ENCODE measurements around the gene AFF1. TPM values are rescaled to one million over a fixed set of nuclear protein-coding genes. Genes with fewer than 3 reads are reported as not detected.
A peak's percentile ranks its signal among the peaks of the same experiment; 100 is the strongest.
"Not testable (repeated sequence)": the region's sequence is repeated elsewhere in the genome, so short reads cannot be mapped to it uniquely, and the experiment has no call there.

AFF1 gene
- total RNA-seq, 1 donor from 2014 or later, result 90.6 TPM

DNA sequence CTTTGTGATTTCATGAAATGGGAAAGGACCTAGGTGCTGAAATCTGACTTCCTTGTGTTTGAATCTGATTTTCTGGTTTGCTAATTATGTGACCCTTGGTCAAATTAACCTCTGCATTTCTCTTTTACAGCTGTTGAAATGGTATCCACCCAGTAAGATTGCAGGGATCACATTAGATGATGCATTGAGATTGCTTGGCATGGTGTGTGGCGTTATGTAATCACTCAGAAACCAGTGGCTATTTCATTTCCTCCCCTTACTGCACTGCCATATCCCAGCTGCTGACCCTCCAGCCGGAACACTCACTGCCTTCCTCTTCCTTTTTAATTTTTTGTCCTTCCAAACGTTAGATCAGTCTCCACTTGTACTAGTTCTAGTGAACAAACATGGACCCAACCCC is 206.6 kb downstream of the AFF1 start:
- peak; percentile 69 to 71 for ATAC-seq
- intact Hi-C loops (cut with DNase I), result no loop called here
- peaks cover 59% of the 10 kb centered on the region for H3K36me3 ChIP-seq

DNA sequence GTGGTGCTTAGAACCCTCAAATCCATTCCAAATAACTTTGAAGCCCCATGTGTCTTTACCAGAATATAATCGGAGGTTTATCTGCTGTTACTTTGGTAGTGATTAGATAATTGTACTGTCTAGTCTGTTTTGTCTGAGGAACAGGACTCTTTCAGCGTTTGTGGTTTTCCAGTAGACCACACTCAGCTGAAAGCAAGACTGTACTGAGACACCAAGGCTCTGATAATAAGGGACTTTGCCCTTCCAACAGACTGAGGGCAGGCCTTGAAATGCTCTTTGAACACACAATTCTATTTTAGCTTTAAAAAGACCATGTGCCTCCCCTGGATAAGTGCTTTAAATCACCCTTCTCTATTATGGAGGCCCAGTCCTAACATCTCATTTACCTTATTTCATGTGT is 209.5 kb downstream of the AFF1 start:
- no peak overlapping the region for H3K4me3 ChIP-seq
- H3K36me3 ChIP-seq, result peaks cover 32% of the 10 kb centered on the region
- no peak overlapping the region for H3K27ac ChIP-seq
- intact Hi-C loops (cut with DNase I), result no loop called here
- TF ChIP-seq, protein P1, sequence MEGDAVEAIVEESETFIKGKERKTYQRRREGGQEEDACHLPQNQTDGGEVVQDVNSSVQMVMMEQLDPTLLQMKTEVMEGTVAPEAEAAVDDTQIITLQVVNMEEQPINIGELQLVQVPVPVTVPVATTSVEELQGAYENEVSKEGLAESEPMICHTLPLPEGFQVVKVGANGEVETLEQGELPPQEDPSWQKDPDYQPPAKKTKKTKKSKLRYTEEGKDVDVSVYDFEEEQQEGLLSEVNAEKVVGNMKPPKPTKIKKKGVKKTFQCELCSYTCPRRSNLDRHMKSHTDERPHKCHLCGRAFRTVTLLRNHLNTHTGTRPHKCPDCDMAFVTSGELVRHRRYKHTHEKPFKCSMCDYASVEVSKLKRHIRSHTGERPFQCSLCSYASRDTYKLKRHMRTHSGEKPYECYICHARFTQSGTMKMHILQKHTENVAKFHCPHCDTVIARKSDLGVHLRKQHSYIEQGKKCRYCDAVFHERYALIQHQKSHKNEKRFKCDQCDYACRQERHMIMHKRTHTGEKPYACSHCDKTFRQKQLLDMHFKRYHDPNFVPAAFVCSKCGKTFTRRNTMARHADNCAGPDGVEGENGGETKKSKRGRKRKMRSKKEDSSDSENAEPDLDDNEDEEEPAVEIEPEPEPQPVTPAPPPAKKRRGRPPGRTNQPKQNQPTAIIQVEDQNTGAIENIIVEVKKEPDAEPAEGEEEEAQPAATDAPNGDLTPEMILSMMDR (IDR thresholded peaks at IDR 0.05), result no peak
- H3K4me1 ChIP-seq, result no peaks in the 10 kb centered on the region
- no peaks in the 10 kb centered on the region for H3K27me3 ChIP-seq (ENCODE audit: low read depth)
- no peaks in the 10 kb centered on the region for H3K9me3 ChIP-seq
- ATAC-seq (peak in 1 of 2 donors; percentile 37), DNase-seq (no peak)

More for the DNA sequence above, 206.6 kb downstream of the AFF1 start:
- no peaks in the 10 kb centered on the region for H3K9me3 ChIP-seq
- H3K4me3 ChIP-seq, result no peak overlapping the region
- H3K27ac ChIP-seq, result no peak overlapping the region
- TF ChIP-seq, protein P1 (IDR thresholded peaks at IDR 0.05), result no peak
- H3K27me3 ChIP-seq (ENCODE audit: low read depth), result no peaks in the 10 kb centered on the region
- no peak for DNase-seq
- no peaks in the 10 kb centered on the region for H3K4me1 ChIP-seq

DNA sequence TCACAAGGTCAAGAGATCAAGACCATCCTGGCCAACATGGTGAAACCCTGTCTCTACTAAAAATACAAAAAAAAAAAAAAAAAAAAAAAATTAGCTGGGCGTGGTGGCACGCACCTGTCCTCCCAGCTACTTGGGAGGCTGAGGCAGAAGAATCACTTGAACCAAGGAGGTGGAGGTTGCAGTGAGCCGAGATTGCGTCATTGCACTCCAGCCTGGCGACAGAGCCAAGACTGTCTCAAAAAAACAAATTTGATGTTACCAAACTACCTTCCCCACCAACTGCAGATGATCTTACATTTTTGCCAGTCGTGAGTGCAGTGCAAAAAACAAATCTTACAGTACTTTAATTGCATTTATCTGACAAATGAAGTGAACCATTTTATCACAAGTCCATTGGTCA is 211.1 kb downstream of the AFF1 start:
- intact Hi-C loops (cut with DNase I), result not testable (repeated sequence)

DNA sequence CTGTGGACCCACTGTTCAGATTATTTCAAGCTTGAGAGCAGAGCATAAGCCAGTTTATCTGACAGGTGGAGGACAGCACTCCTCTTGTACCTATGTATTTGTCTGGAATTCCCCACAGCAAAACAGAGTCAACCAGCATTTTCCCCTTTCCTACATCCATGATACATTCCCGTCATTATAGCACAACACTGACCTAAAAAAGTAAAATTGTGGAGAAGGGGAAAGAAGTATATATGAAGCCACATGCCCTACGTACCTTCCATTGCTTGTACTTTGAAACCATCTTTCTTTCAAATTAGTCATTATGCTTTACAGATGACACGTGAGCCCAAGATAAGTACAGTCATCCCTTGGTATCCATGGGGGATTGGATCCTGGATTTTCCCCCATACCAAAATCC is 212.3 kb downstream of the AFF1 start:
- Histone ChIP-seq H3K36me3 (peaks cover 19% of the 10 kb centered on the region), H3K27ac (no peak overlapping the region), H3K4me3 (no peak overlapping the region), H3K4me1 (no peaks in the 10 kb centered on the region), H3K27me3 (ENCODE audit: low read depth) (no peaks in the 10 kb centered on the region), H3K9me3 (no peaks in the 10 kb centered on the region)
- intact Hi-C loops (cut with DNase I), result no loop called here
- ATAC-seq (no peak), DNase-seq (no peak)
- TF ChIP-seq, protein P1 (IDR thresholded peaks at IDR 0.05), result no peak

More for the DNA sequence above, 211.1 kb downstream of the AFF1 start:
- DNase-seq; H3K27me3 ChIP-seq (ENCODE audit: low read depth); H3K9me3 ChIP-seq; H3K27ac ChIP-seq; H3K4me3 ChIP-seq; ATAC-seq; H3K4me1 ChIP-seq: not testable (repeated sequence)
- H3K36me3 ChIP-seq, result peaks cover 19% of the 10 kb centered on the region

DNA sequence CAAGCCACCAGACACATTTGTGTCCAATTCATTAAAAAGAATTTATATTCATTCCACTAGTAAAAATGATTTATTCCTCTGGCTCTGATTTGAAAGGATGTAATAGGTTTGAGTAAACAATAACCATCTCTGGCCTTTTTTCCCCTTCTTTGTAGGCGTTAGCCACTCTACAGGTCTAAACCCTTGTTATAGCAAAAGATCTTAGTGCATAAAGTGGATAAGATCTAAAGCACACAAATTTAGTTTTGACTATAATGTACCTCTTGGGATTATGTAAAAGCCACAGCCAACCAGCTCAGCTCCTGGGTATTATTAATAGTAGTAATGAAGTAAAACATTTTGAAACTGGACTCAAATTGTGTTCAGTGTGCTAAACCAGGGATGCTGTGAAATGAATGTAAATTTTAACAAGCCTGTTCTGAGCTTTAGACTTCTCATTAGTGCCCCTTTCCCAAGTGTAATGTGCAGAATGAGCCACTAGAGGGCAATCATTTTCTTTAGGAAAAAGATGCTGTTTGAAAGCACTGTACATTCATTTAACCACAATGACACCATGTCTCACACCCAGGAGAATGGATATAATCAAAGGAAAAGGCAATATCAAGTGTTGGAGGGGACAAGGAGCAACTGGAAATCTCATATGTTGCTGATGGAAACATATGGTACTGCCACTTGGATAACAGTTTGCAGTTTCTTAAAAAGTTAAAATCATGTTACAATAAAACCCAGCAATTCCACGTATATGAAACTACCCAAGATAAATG is 215.9 kb downstream of the AFF1 start:
- intact Hi-C loops (cut with DNase I), result loop anchor here (10.0 kb wide), 1 partner anchor 84 kb away; no protein-coding TSS in a partner anchor
- ATAC-seq (peak; percentile 81 to 84), DNase-seq (no peak)
- H3K4me1 ChIP-seq, result no peaks in the 10 kb centered on the region
- no peak overlapping the region for H3K27ac ChIP-seq
- TF ChIP-seq, protein P1 (IDR thresholded peaks at IDR 0.05), result peak; percentile 93
- no peaks in the 10 kb centered on the region for H3K9me3 ChIP-seq
- H3K27me3 ChIP-seq (ENCODE audit: low read depth), result no peaks in the 10 kb centered on the region
- H3K4me3 ChIP-seq, result no peak overlapping the region
- no peaks in the 10 kb centered on the region for H3K36me3 ChIP-seq

DNA sequence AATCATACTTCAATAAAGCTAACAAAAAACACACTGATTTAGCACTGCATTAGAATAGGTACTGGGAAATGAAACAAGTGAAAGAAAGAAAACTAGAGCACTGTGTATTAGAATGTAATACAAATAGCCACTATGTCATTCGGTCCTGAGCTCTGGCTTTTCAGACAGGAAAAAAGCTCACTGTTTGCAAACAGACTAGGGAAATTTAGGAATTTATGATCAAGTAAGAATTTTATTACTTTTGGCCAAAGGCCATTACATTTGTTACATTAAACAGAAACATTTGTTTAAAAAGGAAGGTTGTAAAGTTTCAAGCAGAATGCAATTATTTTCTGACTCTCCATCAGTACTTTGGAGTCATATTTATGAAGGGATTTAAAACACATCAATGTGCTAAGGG is 216.9 kb downstream of the AFF1 start:
- no peak for ATAC-seq
- Histone ChIP-seq H3K9me3 (no peaks in the 10 kb centered on the region), H3K4me3 (no peak overlapping the region), H3K4me1 (no peaks in the 10 kb centered on the region), H3K27ac (no peak overlapping the region), H3K36me3 (no peaks in the 10 kb centered on the region), H3K27me3 (ENCODE audit: low read depth) (no peaks in the 10 kb centered on the region)
- intact Hi-C loops (cut with DNase I), result loop anchor here (10.0 kb wide), 1 partner anchor 83 kb away; no protein-coding TSS in a partner anchor
- DNase-seq, result no peak
- TF ChIP-seq, protein P1 (IDR thresholded peaks at IDR 0.05), result no peak

Data from lower lobe of right lung (tissue), 2 donors.